Lung (tissue), 16 donors: Measurements from ENCODE around the gene GOLGA6L10. TPM values are rescaled to one million over a fixed set of nuclear protein-coding genes. Genes with fewer than 3 reads are reported as not detected.
"Not testable (repeated sequence)": the region's sequence is repeated elsewhere in the genome, so short reads cannot be mapped to it uniquely, and the experiment has no call there.

ENCODE experiments used
- ATAC-seq: fragments of 200-7000 bp; cut with Tn5 transposase; one replicate; pipeline ENCODE4 v1.9.1; 2020; ENCODE audit warnings: moderate number of reproducible peaks; ENCODE audit not compliant: insufficient read depth, low FRiP score
- DNase-seq, 3 donors: peaks; one replicate each; pipeline ENCODE4 v3.0.0-alpha.2; 2013 to 2017
- H3K27ac ChIP-seq, 2 donors: one replicate each; pipeline ENCODE4 v1.5.1; 2013; ENCODE audit warnings: mild to moderate bottlenecking in 2 of 2, moderate library complexity in 2 of 2, control low read depth in 1 of 2, inconsistent platforms in 1 of 2, low read depth in 1 of 2, low read length in 1 of 2
- H3K27me3 ChIP-seq, 3 donors: one replicate each; pipeline ENCODE4 v1.5.1; 2013; ENCODE audit warnings: low read length in 2 of 3; ENCODE audit not compliant: control insufficient read depth in 3 of 3, insufficient read depth in 3 of 3
- H3K36me3 ChIP-seq, 4 donors: one replicate each; pipeline ENCODE4 v1.5.1; 2013; ENCODE audit warnings: low read length in 4 of 4, mild to moderate bottlenecking in 1 of 4, moderate library complexity in 1 of 4; ENCODE audit not compliant: control insufficient read depth in 4 of 4, insufficient read depth in 4 of 4
- H3K4me1 ChIP-seq, 5 donors: one replicate each; pipeline ENCODE4 v1.5.1; 2013; ENCODE audit warnings: low read length in 5 of 5, mild to moderate bottlenecking in 2 of 5, moderate library complexity in 1 of 5; ENCODE audit not compliant: control insufficient read depth in 5 of 5, insufficient read depth in 5 of 5
- H3K4me3 ChIP-seq: one replicate; pipeline ENCODE4 v1.5.1; 2013; ENCODE audit warnings: mild to moderate bottlenecking, control low read depth, moderate library complexity
- H3K9ac ChIP-seq, 2 donors: one replicate each; pipeline ENCODE4 v1.5.1; 2013; ENCODE audit warnings: low read length in 2 of 2, control low read depth in 1 of 2; ENCODE audit not compliant: insufficient read depth in 1 of 2
- H3K9me3 ChIP-seq, 4 donors: one replicate each; pipeline ENCODE4 v1.5.1; 2013; ENCODE audit warnings: low read length in 3 of 4, mild to moderate bottlenecking in 1 of 4, moderate library complexity in 1 of 4; ENCODE audit not compliant: control insufficient read depth in 4 of 4, insufficient read depth in 3 of 4
- WGBS, 2 donors: extraction: QIAGEN DNeasy Blood & Tissue Kit; methylation state at CpG; one replicate each; pipeline ENCODE4 v1.1.7; 2013; 5-methylcytosine and 5-hydroxymethylcytosine counted together
- long read RNA-seq, 5 donors: transcript quantifications; one replicate each; lab custom pipeline, GENCODE V29; 2026
- polyA plus RNA-seq, 2 donors: library from polyadenylated mRNA; stranded (reverse); fragments of 200-250 nt; gene quantifications; one replicate each; pipeline ENCODE4 v1.2.1, GENCODE V29; 2013
- total RNA-seq, 2 donors: library from RNA; depleted of rRNA in 1 of 2; stranded (reverse); fragments of >200 nt in 1 of 2; gene quantifications; one replicate each; pipeline ENCODE4 v1.2.1, GENCODE V29; 2014 to 2021
- TF ChIP-seq, protein P1 (sequence below): IDR thresholded peaks from 2 replicates; pipeline ENCODE4 v1.5.1; 2012; ENCODE audit warnings: mild to moderate bottlenecking; ENCODE audit errors: control extremely low read depth, extremely low read depth
- donor health status: control.
- donor health status: control.
- donor health status: Bipolar disorder and iron deficiency.
- donor health status: healthy.
- donor health status: DM: yes; HTN: yes; CAD: no.

GOLGA6L10 gene, protein sequence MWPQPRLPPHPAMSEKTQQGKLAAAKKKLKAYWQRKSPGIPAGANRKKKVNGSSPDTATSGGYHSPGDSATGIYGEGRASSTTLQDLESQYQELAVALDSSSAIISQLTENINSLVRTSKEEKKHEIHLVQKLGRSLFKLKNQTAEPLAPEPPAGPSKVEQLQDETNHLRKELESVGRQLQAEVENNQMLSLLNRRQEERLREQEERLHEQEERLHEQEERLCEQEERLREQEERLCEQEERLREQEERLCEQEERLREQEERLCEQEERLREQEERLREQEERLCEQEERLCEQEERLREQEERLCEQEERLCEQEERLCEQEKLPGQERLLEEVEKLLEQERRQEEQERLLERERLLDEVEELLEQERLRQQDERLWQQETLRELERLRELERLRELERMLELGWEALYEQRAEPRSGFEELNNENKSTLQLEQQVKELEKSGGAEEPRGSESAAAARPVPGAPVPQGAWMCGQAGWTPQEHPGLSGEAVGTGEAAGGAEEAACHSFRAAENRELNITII
- total RNA-seq (1 to 10 TPM; 2.6 to 7.0 TPM), polyA plus RNA-seq (1 to 10 TPM in 1 of 2 donors, under 1 TPM in 1; 0.63 to 2.8 TPM)
- long read RNA-seq, donor 1, partial matches to known transcripts, result 13 of 13 reads
- long read RNA-seq, donor 1, other reads (novel, unspliced or antisense), result 0 of 13 reads
- long read RNA-seq, donor 2, partial matches to known transcripts, result 7 of 7 reads
- long read RNA-seq, donor 2, other reads (novel, unspliced or antisense), result 0 of 7 reads
- long read RNA-seq, donor 3, result 0 reads
- long read RNA-seq, donor 4, result 0 reads
- long read RNA-seq, donor 5, partial matches to known transcripts, result 15 of 15 reads
- long read RNA-seq, donor 5, other reads (novel, unspliced or antisense), result 0 of 15 reads

DNA sequence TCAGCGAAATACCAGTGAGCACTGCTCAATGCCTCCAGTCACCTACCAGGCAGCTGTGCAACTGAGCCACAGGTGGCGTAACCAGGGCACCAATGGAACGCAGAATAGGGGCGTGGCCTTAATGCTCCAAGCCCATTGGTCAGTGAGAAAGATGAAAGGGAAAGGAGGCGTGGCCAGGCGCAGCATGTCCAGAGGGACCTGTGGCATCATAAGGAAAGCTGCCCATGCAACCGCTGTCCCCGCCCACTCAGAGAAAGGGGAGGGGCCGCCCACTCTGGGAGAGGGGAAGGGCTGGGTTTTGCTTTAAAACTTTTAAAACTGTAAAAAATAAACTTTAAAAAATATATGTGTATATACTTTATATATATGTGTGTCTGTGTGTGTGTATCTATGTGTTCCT, at the start of gene GOLGA6L10:
TSS of gene GOLGA6L10 (minus strand) at position 101 of the 400 bp plus-strand sequence. CDS start at position 1, 100 bp downstream.
- H3K4me1 ChIP-seq, H3K9me3 ChIP-seq, H3K36me3 ChIP-seq, H3K27ac ChIP-seq, H3K27me3 ChIP-seq, DNase-seq, ATAC-seq, H3K9ac ChIP-seq, H3K4me3 ChIP-seq: not testable (repeated sequence)
- no CpG with 5 or more reads among the region's 9 CpGs for WGBS, 2 donors

GRCh38 chr15:82398785-82399184, 49.5 kb upstream of the GOLGA6L10 start:
- no peak for DNase-seq
- WGBS, 2 donors, result 100% methylated on average over 1 of the region's 1 CpG; no CpG with 5 or more reads in 1 of the 2 donors
- no peak for ATAC-seq
- H3K27ac ChIP-seq, result no peak overlapping the region
- no peaks in the 10 kb centered on the region for H3K9me3 ChIP-seq
- no peak overlapping the region for H3K4me3 ChIP-seq
- no peak overlapping the region for H3K9ac ChIP-seq
- TF ChIP-seq, protein P1, sequence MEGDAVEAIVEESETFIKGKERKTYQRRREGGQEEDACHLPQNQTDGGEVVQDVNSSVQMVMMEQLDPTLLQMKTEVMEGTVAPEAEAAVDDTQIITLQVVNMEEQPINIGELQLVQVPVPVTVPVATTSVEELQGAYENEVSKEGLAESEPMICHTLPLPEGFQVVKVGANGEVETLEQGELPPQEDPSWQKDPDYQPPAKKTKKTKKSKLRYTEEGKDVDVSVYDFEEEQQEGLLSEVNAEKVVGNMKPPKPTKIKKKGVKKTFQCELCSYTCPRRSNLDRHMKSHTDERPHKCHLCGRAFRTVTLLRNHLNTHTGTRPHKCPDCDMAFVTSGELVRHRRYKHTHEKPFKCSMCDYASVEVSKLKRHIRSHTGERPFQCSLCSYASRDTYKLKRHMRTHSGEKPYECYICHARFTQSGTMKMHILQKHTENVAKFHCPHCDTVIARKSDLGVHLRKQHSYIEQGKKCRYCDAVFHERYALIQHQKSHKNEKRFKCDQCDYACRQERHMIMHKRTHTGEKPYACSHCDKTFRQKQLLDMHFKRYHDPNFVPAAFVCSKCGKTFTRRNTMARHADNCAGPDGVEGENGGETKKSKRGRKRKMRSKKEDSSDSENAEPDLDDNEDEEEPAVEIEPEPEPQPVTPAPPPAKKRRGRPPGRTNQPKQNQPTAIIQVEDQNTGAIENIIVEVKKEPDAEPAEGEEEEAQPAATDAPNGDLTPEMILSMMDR, result no peak
- no peaks in the 10 kb centered on the region for H3K4me1 ChIP-seq
- no peaks in the 10 kb centered on the region for H3K36me3 ChIP-seq
- H3K27me3 ChIP-seq, result no peaks in the 10 kb centered on the region

DNA sequence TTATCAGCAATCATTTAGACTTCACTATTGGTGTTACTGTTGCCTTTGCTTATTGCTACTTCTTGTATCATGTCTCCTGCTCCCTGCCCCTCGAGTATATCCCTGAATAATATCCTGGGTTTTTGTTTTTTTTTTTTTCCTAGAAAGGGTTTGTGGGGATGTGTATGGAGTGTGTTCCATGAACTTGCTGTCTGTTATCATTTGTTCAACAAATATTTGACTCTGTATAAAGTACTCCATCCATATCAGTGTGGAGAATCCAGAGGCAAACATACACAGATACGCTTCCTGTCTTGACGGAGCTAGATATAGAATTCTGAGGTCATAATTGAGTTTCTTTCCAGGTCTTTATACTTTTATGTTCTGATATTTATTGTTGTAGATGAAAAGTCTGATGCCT, 48.5 kb upstream of the GOLGA6L10 start:
- Histone ChIP-seq H3K9ac (no peak overlapping the region), H3K27me3 (no peaks in the 10 kb centered on the region), H3K4me1 (no peaks in the 10 kb centered on the region), H3K4me3 (no peak overlapping the region), H3K9me3 (no peaks in the 10 kb centered on the region), H3K36me3 (no peaks in the 10 kb centered on the region), H3K27ac (no peak overlapping the region)
- no peak for DNase-seq
- TF ChIP-seq, protein P1, result no peak
- 85% methylated on average over 3 of the region's 3 CpGs for WGBS, 2 donors
- ATAC-seq, result no peak

GRCh38 chr15:82395788-82396187, 46.5 kb upstream of the GOLGA6L10 start:
- not testable (repeated sequence) for H3K9me3 ChIP-seq, H3K27ac ChIP-seq, ATAC-seq, H3K36me3 ChIP-seq, DNase-seq, H3K4me1 ChIP-seq, H3K4me3 ChIP-seq, H3K27me3 ChIP-seq, H3K9ac ChIP-seq
- 80 to 86% methylated on average over 1 of the region's 4 CpGs for WGBS, 2 donors
